COR-L47 (cell line): ENCODE results near the gene FLT3LG.
A peak's percentile ranks its signal among the peaks of the same experiment; 100 is the strongest.
"Not testable (repeated sequence)": the region's sequence is repeated elsewhere in the genome, so short reads cannot be mapped to it uniquely, and the experiment has no call there.

ENCODE experiments used
- DNase-seq: peaks from one replicate; lab custom pipeline; 2025; lab: John Stamatoyannopoulos, UW

Gene FLT3LG

DNA sequence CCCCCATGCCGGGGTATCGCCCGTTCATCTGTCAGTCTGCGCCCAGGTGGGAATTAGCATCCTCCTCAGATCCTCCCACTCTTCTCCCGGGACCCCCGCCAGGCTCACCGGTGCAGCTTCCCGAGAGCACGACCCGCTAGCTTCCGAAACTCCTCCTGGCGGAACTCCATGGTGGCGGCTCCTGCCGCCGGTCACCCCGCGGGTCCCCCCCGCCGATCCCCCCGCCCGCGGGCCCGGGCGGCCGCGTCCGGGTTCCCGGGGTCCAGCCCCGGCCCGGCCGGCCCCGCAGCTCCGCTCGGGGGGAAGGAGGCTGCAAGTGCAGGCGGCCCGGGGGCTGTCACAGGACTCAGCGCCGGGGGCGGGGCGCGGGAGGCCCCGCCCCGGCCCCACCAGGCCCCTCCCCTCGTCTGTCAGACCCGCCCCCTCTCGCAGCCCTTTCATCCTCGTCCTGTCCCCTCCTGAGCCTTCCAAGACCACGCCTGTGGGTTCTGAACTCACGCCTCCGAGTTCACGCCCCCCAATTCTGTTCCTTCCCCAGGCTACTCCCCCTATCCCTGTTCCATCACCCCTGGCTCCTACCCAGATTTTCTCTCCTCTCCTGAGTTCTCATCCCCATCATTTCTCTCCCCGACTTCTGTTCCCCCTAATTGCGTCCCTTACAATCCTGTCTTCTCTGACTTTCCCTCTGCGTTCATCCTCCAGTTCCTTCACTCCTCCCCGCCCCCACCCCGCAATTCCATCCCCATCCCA, 32.6 kb upstream of the FLT3LG start, which contains the start of gene SLC17A7:
Gene SLC17A7 (minus strand): TSS at position 318 of the 750 bp plus-strand sequence. CDS start 148 bp downstream, at position 170.
- DNase-seq: no peak

DNA sequence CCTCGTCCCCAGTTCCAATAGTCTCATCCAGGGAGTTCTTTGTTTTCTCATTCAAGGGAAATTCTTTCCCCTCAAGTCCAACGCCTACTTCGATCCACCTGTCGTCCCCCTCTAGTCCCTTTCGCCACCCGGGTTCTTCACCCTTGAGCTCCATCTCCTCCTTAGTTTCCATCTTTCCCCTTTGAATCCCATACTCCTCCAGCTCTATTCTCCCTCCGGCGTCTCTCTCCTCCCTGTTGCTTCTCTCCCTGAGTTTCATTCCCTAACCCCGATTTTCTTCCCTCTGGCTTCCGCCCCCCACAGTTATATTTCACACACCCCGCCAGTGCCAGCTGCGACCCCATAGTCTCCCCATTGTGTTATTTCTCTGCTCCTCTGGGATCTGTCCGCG, 32.1 kb upstream of the FLT3LG start:
- DNase-seq: no peak

DNA sequence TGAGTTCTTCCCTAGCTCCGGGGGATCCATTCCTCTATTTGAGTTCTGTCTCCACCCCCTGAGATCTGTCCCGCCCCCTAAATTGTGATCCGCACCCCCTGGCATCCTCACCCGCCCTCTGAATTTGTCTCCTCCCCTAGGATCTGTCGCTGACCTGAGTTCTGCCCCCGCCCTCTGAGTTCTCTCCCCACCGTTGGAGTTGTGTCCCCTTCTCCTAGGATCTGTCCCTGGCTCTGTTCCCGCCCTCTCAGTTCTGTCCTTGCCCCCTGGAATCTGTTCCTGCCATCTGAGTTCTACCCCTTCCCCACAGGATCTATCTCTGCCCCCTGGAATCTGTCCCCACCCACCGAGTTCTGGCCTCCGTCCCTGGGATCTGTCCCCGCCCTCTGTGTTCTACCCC, 31.7 kb upstream of the FLT3LG start:
- DNase-seq: no peak

DNA sequence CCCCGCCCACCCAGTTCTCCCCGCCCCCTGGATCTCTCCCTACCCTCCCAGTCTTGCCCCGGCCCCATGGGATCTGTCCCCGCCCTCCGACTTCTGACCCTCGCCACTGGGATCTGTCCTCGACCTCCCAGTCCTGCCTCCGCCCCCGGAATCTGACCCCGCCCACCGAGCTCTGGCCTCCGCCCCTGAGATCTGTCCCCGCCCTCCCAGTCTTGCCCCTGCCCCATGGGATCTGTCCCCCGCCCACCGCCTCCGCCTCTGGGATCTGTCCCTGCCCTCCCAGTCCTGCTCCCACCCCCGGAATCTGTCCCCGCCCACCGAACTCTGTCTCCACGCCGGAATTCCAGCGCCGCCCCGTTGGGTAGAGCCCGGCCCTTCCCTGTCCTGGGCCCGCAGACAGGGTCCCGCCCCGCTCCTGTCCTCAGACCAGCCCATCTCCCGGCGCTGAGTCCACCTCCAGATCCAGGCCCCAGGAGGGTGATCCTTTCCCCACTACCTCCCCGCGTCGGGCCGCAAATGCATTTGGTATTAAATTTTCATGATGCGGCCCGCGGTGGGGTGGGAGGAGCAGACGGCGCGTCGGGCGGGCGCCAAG, 31.1 kb upstream of the FLT3LG start:
- DNase-seq: no peak

DNA sequence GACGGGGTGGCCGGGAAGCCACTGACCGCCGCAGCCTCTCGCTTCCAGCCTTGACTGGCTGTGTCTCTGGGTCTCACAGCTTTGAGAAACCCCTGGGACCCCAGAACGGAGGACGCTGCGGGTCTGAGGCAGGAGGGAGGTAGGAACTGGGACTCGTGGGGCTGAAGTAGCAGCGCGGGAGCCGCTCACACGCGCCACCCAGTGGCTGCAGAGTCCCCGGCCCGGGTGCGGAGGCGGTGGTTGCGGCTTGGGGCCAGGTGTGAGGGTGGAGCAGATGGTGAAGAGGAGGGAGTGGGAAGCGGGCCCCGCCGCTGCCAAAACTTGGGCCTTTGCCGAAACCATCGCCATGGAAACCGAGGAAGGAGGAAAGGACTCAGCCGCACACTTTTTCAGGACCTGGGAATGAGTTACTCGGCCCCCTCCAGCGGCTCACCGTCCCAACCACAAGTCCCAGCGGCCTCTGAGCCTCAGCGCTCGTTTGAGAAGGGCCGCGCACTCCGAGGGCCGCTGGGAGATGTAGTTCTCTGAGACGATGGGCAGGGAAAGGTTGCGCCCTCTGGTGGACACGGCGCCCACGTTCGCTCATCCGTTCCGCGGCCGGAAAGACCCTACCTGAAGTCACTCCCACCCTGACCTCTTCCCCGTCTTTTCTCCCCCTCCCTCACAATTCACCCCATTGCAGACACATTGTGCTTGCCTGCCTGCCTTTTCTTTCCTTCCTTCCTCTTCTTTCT, 30.5 kb upstream of the FLT3LG start:
- DNase-seq: peak; percentile 93

DNA sequence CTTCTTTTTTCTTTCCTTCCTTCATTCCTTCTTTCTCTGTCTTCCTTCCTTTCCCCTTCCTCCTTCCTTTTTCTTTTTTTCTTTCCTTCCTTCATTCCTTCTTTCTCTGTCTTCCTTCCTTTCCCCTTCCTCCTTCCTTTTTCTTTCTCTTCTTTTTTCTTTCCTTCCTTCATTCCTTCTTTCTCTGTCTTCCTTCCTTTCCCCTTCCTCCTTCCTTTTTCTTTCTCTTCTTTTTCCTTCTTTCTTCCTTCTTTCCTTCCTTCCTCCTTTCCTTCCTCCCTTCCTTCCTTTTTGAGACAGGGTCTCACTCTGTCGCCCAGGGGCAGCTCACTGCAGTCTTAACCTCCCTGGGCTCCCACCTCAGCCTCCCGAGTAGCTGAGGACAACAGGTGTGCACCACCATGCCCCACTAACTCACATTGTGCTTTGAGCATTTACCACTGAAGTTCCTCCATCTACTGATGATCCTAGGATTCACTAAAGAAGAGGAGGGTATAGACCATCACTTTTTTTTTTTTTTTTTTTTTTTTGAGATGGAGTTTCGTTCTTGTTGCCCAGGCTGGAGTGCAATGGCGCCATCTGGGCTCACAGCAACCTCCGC, 29.8 kb upstream of the FLT3LG start:
- not testable (repeated sequence) for DNase-seq

DNA sequence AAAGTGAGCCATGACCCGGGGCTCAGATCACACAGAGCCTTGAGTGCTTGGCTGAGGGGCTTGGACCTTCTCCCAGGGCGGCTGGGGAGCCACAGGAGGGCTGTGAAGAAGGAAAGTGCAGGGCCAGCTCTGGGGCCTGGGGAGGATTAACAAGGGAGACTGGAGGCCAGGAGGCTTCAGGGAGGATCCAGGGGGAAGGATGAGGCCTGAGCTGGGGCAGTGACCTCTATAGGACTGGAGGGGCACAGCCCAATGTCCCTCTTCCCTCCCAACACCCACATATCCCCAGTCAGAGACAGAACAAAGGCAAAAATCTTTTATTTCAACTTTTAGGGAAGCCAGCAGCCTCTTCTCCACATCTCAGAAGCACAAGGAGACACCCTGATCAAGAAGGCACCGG, 28.0 kb upstream of the FLT3LG start:
- DNase-seq: no peak

DNA sequence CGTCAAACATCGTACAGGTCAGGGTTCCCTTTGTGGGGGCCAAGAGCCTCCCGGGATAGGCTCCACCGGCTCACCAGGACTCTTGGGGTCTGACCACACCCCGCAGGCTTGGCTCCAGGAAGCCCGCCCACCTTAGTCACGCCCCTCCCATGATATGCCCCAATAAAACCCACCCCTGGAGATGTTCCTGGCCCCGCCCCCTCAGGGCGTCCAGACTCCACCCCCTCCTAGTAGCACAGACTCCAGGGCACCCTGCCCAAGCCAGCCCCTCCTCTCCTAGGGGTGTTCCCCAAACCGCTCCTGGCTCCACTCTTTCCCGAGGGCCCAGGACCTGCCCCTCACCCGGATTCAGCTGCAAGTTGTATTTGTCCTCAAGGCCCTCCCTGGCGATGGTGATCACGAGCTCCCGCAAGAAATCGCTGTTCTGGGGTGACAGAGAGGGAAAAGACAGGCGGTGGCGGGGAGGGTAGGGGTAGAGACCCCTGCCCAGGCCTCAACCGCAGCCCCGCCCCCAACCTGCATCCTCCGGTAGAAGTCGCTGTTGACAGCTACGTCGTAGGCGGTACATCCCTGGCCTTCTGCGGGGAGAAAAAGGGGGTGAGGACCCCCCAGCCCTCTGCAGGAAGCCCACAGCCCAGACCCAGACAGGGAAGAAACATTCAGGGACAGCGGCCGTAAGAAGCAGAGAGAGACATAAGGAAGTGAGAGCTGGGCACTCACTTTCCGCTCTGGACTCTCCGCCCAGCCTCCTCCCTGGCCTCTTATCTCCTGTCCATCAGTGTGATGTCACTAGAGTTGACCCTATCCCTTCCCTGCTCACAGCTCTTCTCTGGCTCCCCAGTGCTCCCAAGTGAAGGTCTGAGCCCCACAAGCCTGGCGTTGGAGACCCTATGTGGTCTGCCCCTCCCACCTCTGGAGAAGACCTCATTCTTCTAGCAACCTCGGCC, 26.3 kb upstream of the FLT3LG start:
- no peak for DNase-seq

DNA sequence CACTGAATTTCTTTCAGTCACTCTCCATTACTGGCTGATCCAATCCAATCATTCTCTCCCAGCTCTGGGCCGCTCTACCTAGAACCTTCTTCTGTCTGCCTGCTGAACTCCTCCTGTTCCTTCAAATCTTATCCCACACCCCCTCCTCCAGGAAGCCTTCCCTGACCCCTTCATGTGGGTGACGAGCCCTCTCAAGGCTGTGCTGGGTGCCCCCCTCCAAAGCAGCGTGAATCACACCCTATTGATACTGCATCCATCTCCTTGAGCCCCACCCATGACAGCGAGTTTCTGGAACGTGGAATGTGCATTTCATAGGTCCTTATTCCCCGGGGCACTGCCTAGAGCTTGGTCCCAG, 25.6 kb upstream of the FLT3LG start:
- DNase-seq: no peak

DNA sequence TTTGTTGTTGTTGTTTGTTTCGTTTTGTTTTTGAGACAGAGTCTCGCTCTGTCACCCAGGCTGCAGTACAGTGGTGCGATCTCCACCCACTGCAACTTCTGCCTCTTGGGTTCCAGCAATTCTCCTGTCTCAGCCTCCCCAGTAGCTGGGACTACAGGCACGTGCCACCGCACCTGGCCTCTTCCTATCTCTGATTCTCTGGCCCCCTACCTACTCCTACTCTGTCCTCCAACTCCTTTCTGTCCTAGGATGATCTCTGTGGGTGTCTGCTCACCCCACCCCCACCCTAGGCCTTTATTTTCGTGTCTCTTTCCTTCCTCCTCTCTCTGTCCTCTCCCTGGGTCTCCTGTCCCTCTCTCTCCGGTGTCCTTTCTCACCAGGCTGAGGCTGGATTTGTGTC, 23.6 kb upstream of the FLT3LG start:
- no peak for DNase-seq

DNA sequence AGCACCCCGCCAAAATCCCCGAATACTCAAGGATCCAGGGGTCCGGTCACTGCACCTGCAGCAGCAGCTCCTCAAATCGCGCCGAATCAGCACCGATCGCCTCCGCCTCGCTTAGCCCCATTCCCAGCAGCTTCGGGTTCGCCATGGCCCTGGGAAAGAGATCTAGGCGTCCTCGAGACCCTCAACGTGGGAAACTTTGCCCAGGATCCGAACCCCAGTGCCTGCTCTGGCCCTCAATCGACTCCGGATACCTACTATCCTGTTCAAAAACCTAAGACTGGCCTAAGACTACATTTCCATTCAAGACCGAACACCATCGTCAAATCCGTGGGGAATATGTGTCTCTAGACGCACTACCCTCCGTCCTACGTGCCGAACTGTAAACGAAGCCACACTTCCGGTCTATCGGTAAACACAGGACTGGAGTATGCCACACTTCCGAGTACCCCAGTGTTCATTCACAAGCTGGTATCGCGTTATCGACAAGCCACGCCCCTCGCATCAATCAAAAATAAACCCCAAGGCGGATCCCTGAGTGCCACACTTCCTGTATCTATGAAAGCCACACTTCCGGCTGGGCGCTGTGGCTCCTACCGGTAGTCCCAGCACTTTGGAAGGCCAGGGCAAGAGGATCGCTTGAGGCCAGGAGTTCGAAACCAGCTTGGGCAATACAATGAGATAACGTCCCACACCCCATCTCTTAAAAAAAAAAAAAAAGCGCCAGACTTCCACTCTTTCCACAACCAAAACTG, 22.4 kb upstream of the FLT3LG start, which contains the start of gene PIH1D1:
Gene PIH1D1 (minus strand): TSS at position 385 of the 752 bp plus-strand sequence. CDS start 240 bp downstream, at position 145.
- peak; percentile 99 for DNase-seq

DNA sequence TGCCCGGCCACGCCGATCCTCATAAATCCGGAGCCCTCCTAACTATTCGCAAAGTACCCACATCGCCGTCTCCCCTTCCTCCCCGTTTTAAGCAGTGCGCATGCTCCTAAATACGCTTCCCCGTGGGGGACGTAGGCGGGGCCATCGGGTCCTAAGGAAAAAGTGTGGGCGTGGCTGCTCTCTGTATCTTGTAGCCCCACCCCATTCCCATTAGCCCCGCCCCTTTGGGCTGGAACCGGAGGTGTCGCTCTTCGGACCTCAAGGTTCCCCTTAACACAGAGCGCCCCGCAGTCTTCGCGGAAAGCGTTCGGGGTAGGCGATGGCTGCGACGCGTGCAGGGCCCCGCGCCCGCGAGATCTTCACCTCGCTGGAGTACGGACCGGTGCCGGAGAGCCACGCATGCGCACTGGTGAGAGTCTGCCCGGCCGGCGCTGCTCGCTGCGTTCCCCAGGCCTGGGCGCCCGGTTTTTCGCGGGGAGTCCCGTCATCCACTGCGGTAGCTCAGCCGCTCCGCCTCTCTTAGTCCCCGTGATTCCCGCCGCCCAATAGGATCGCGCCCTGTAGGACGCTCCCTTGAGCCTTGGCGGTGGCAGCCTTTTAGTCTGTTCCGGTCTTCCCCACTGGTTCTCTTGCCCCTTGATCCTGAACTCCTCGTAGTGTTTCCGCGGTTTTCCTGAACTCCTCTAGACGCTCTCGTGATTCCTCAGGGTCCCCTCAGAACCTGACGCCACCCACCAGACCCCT, 20.8 kb upstream of the FLT3LG start, which contains the start of gene ALDH16A1:
Gene ALDH16A1 (plus strand): TSS at position 213 of the 744 bp plus-strand sequence. CDS start 107 bp downstream, at position 320.
- peak; percentile 98 for DNase-seq

DNA sequence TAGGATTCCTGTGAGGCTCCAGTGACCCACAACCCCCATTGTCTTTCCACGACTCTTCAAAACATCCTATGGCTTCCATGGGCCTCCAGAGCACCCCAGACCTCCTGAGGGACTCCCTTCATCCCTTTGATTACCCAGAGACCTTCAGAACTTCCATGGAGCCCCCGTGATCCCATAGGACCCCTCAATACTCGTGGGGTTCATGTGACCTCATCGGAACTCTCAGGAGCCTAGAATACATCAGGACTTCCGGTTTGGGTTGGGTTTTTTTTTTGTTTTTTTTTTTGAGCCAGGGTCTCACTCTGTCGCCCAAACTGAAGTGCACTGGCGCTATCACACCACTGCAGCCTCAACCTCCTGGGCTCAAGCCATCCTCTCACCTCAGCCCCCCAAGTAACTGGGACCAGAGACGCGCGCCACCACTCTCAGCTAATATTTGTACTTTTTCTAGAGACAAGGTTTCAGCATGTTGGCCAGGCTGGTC, 20.2 kb upstream of the FLT3LG start:
- no peak for DNase-seq

DNA sequence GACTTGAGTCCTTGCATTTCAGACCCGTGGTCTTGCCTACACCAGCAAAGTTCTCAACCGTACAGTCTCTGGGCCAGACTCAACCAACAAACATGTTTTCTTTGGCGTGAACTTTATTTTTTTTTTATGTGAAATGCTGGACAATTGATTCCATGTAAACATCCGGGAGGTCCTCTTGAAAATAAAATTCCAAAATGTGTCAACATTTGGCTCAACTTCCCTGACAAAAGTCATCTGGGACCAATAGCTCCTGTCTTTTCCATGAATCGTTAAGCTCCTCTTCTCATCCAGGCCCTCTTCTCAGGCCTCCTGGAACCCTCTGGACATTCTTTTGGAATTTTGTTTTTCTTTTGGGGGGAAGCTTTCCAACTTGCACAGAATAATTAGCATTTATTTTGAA, 18.2 kb upstream of the FLT3LG start:
- no peak for DNase-seq

DNA sequence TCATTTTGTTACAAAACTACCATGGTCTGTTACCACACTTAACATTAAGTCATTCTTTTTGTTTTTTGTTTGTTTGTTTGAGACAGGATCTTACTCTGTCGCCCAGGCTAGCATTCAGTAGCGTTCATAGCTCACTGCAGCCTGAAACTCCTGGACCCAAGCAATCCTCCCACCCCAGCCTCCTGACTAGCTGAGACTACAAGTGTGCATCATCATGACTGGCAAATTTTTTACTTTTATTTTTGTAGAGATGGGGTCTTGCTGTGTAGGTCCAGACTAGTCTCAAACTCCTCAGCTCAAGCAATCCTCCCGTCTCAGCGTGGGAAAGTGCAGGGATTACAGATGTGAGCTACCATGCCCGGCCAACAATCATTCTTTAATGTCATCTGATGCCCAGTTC, 17.7 kb upstream of the FLT3LG start:
- DNase-seq: no peak

DNA sequence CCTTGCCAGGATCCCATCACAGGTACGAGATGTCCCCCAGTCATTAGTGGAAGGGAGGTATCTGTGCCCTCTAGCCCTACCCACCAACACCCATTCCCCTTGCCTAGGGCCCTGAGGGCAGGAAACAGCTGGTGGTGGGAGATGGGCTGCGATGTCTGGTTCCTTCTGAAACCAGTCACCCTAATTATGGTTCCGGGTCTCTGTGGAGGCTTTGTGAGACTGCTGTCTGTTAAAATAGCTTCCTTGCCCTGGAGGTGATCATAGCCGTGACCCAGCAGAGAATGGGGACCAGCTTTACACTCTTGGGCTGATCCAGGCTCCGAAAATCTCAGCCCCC, 15.5 kb upstream of the FLT3LG start:
- DNase-seq: no peak

DNA sequence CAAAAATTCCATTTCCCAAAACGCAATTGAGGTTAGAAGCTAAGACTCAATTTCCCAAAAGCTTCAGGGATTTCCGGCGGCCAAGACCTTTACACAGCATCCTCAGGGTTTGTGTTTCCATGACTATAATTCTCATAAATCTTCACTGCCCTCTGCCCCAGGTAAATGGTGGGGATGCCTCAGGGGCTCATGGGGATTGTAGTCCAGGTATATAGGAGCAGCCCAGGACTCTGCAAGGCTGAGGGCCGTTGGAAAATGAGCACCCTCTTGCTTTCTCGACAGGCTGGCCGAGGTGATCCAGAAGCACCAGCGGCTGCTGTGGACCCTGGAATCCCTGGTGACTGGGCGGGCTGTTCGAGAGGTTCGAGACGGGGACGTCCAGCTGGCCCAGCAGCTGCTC, 14.6 kb upstream of the FLT3LG start:
- no peak for DNase-seq

DNA sequence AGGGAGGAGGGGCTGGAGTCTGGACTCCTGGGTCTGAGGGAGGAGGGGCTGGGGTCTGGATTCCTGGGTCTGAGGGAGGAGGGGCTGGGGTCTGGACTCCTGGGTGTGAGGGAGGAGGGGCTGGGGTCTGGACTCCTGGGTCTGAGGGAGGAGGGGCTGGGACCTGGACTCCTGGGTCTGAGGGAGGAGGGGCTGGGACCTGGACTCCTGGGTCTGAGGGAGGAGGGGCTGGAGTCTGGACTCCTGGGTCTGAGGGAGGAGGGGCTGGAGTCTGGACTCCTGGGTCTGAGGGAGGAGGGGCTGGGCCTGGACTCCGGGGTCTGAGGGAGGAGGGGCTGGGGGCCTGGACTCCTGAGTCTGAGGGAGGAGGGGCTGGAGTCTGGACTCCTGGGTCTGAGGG, 12.9 kb upstream of the FLT3LG start:
- not testable (repeated sequence) for DNase-seq

DNA sequence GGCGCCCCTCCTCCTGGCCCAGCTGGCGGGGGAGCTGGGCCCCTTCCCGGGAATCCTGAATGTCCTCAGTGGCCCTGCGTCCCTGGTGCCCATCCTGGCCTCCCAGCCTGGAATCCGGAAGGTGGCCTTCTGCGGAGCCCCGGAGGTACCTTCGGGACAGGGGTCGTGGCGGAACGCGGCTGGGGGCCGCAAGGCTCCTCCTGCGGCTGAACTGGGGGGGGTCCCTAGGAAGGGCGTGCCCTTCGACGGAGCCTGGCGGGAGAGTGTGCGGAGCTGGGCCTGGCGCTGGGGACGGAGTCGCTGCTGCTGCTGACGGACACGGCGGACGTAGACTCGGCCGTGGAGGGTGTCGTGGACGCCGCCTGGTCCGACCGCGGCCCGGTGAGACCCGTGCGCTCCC, 12.4 kb upstream of the FLT3LG start:
- no peak for DNase-seq

DNA sequence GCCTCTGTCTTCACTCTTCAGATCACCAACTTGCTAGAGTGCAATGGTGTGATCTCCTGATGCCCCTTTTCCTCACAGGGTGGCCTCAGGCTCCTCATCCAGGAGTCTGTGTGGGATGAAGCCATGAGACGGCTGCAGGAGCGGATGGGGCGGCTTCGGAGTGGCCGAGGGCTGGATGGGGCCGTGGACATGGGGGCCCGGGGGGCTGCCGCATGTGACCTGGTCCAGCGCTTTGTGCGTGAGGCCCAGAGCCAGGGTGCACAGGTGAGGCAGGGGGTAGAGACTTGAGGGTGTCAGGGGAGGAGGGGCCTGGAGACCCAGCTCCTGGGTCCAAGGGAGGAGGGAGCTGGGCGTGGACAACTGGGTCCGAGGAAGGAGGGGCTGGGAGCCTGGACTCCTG, 11.5 kb upstream of the FLT3LG start:
- no peak for DNase-seq
